CD4-positive, alpha-beta T cell treated with Interleukin-15 for 1 hour (primary cell): ENCODE measurements around the gene PLXNA4.
"Not testable (repeated sequence)": the region's sequence is repeated elsewhere in the genome, so short reads cannot be mapped to it uniquely, and the experiment has no call there.

Experiments used
- DNase-seq: peaks from one replicate; pipeline ENCODE4 v3.0.0-alpha.2; 2020

Gene PLXNA4, protein sequence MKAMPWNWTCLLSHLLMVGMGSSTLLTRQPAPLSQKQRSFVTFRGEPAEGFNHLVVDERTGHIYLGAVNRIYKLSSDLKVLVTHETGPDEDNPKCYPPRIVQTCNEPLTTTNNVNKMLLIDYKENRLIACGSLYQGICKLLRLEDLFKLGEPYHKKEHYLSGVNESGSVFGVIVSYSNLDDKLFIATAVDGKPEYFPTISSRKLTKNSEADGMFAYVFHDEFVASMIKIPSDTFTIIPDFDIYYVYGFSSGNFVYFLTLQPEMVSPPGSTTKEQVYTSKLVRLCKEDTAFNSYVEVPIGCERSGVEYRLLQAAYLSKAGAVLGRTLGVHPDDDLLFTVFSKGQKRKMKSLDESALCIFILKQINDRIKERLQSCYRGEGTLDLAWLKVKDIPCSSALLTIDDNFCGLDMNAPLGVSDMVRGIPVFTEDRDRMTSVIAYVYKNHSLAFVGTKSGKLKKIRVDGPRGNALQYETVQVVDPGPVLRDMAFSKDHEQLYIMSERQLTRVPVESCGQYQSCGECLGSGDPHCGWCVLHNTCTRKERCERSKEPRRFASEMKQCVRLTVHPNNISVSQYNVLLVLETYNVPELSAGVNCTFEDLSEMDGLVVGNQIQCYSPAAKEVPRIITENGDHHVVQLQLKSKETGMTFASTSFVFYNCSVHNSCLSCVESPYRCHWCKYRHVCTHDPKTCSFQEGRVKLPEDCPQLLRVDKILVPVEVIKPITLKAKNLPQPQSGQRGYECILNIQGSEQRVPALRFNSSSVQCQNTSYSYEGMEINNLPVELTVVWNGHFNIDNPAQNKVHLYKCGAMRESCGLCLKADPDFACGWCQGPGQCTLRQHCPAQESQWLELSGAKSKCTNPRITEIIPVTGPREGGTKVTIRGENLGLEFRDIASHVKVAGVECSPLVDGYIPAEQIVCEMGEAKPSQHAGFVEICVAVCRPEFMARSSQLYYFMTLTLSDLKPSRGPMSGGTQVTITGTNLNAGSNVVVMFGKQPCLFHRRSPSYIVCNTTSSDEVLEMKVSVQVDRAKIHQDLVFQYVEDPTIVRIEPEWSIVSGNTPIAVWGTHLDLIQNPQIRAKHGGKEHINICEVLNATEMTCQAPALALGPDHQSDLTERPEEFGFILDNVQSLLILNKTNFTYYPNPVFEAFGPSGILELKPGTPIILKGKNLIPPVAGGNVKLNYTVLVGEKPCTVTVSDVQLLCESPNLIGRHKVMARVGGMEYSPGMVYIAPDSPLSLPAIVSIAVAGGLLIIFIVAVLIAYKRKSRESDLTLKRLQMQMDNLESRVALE (N-terminal part only)

DNA sequence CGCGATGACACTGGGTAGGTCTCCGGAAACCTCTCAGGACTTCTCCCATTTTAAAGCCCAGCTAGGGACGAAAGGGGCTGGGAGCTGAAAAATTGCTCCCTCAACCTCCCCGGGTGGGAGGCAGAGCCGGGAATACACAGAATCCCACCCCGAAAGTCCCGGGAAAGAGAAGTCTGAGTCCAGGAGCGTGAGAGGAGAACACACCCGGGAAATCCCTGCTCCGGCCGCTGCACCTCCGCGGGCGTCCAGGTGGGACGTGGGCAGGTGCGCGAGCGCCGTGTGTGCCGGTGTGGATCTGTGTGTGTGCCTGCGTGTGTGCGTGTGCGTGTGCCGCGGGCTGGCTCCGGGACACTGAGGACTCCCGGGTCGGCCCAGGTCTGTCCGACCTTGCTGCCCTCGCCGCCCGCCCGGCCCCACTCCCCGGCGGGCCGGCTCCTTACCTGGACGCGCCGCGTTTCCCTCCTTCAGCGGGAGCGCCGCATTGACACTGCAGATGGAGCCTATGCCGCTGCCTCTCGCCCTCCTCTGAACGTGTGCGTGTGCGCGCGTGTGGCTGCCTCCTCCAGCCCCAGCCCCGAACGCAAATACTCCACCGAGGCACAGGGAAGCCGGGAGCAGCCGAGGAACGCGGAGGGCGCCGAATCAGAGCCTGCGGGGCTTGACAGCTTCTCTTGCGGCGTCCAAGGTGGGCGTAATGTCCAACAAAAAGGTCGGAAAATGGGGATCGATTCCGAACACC, at the start of gene PLXNA4:
TSS of gene PLXNA4 (minus strand) at position 489 of the 739 bp plus-strand sequence. CDS start 67,777 bp downstream, outside the sequence.
- DNase-seq, result no peak

DNA sequence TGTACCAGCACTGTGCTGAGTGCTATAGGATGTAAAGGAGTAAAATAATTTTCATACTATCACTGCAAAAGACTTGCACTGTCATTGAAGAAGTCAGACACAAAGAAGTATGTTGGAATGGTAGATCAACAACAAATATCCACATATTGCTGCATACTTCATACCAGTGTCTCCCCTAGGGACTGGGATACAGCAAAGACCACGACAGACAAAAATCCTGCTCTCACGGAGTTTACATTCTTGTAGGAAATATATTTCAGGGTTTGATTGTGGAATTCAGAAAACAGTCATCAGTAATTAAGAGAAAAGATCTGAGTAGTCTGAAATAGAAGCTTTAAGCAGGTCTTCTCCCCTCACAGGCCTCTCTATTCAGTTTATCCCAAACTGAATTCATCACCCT, 49.4 kb upstream of the PLXNA4 start:
- DNase-seq, result no peak

DNA sequence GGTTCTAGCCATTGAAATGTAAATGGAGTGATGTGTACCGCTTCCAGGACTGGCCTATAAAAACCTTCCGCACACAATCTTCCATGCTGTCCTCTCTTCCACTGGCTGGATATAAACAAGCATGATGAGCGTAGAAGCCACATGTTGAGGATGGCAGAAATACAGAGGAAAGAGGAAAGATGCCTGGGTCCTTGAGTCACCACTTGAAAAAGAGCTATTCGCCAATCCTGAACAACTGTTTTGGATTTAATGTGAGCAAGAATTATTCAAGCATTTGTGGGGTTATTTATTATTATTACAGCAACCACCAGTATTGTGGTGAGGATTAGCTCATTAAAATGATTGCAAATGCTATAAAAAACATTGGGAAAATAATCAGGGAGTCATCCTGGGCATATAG, 45.8 kb upstream of the PLXNA4 start:
- DNase-seq, result no peak

DNA sequence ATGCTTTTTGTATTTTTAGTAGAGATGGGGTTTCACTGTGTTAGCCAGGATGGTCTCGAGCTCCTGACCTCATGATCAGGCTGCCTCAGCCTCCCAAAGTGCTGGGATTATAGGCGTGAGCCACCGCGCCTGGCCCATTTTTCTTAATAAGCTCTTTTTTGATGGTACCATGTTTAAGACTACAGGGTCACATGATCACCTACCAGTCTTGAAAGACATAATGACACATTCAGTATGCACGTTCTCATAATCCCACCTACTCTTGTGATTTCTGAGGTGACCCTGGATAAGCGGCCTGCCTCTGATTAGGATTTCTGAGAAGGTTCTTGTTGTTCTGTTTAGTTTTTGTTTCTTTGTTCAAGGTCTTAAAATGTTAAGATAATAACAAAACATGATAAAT, 43.7 kb upstream of the PLXNA4 start:
- no peak for DNase-seq

DNA sequence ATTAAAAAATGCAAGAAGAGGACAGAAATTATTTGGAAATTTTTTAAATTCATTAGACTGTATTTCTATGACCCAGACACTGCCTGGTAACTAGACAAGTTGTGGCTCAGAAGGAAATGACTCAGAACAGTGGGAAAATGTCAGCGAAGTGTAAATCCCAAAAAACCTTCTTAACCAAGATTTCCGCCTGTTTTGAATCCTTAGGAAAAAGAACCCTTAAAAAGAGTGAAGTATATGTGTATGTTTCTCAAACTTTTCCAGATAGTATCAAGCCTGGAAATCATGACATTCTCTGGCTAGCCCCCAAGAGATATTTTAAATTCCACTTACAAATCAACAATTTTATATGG, 42.7 kb upstream of the PLXNA4 start:
- DNase-seq, result no peak

DNA sequence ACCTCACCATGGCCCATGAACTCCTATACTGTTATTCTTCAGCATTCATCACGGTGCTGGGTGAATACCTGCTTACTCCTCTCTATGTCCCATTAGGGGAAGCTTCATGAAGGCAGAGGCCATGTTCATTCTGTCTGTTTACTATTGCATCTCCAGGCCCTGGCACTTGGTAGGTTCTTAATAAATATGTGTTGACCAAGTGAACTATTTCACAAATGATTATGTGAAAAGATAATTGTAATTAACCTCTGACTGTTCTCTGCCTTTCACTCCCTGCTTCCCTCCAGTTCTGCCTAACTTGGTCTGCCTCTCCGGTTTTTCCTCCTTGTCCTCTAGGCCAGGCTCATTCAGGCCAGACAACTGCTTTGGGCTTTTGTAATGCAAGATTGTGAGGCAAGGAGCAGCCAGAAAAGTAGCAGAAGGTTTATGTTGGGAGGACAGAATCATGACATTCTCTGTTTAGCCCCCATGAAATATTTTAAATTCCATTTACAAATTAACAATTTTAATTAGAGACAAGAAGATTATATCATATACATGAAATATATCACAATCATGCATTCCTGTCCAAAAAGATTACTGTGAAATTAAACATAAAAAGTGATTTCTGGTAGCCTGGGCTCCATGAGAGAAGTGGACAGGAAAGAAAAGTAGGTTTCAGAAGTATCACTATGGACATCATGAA, 42.1 kb upstream of the PLXNA4 start:
- DNase-seq, result no peak

DNA sequence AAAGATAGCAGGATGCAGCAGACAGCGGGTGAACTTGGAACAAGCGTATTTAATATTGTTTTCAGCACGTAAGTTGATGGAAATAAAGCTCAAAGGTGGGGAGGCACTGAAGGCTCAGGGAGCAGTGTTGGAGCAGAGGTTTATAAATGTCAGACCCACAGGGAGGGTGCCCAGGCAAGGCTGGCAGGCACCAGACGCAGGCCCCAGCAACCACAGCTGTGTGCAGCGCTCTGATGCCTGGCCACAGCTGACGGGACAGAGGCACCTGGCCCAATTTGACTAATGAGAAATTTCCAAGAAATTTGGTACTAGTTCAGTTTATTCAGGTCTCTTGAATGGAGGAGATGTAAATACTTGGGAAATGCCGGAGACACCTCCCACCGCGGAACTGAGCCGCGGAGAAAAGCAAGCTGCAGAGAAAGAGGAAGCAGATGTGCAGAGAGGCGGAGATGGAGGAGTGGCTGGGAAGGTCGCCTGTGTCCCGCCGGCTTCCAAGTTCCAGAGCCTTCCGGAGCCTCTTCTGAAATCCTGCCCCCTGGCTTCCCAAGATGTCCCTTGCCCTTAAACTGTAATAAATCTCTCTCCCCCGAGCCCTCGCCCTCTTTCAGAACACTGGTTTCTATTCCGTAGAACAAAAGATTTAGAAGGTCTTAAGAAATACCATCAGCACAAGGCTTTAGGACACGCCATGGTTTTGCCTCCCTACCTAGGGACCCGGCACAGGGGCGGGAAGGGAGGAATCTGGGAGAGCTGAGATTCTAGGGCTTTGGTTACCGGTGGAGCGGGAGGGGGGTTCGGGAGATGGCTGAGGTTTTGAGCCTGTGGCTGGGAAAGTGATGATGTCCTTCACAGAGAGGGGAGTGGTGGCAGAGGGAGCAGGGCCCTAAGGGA, 38.4 kb upstream of the PLXNA4 start:
- DNase-seq, result no peak

DNA sequence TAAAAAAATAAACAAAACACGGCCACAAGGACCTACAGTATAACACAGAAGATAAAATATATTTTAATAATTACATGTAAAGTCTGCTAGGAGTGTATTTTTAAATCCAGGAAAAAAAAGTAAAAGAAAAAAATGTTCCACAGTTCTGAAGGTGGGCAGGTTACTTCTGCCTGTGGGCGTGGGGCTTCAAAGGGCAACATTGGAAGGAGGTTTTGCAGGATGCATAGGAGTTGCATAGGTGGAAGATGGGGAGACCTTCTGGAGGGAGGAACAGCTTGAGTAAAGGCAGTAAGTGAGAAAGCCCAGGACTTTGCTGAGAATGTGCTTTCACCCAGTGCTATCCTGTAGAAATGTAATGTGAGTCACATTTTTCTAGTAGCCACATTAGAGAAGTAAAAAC, 37.5 kb upstream of the PLXNA4 start:
- no peak for DNase-seq

DNA sequence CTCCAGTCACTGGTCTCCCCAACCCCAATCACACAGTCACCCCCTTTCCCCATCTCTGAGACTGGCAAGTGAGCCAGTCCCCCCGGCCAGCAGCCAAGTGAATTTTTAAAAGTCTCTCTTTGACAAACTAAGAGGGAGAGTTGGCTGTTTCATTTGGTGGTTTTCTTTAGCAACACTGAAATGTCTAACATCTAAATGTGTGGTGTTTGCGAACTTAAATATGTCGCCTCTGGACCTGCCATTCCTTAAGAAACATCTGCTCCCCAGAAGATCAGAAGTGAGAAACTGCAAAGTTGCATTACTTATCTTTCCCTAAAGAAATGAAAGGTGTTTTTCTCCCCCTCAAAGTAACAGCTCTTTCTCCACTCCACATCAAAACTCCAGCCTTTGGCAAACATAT, 34.7 kb upstream of the PLXNA4 start:
- no peak for DNase-seq

DNA sequence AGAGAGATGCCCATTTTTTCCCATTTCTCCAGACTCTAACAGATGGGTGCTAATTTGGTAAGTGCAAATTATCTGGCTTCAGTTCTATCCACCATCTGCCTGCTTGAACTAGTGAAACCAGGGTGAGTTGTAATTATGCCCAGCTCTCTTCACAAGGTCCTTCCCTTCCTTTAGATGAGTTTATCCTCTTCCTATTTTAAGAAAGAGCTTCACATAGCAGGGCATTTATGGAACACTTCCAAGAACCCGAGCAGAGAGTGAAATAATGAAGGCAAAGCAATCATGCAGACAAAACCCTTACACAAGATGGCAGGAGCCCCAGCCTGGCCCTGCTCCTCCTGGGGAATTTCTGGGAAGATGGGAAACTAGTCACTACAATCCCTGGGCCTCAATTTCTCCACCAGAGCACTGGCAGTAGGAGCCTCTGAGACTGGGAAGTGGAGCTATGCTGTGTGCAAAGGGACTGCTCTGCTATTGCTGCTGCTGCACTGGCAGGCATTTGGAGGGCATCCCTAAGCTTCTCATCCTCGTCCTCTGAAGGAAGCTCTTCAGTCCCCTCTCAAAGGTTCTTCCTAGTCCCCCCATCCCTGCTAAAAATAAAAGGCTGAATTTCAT, 33.7 kb upstream of the PLXNA4 start:
- DNase-seq, result no peak

DNA sequence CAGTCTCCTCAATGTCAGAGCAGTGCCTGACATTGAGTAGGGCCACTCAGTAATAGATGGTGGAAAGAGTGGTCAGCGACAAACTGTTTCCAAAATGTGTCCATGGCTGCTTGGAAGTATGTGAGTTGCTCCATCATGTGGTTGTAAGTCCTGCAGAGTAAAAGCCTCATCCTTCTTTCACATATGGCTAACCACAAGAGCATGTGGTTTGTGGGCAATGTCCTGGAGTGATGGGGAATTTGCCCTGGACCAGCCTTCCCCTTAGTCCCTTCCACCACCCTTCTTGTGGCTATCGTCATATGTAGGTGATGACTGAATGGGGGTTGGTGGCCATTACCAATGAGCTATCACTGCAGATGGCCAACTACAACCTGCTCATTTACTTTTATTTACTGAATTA, 33.0 kb upstream of the PLXNA4 start:
- DNase-seq, result no peak

DNA sequence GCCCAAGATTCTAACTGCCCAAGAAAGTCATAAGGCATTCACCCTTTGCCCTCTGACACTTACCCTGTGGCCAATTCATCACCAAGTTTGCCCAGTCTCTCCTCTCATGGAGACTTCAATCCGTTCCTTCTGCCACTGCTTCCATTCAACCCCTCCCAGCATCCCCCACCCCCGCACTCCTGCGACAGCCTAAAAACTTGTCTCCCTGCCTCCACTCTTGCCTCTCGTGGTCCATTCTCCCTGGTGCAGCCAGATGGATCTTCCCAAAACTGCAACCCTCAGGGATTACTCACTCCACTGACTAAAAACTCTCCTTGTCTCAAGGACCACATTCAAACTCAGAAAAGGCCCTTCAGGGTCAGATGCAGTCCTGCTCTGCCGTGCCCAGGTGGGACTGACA, 32.3 kb upstream of the PLXNA4 start:
- no peak for DNase-seq

DNA sequence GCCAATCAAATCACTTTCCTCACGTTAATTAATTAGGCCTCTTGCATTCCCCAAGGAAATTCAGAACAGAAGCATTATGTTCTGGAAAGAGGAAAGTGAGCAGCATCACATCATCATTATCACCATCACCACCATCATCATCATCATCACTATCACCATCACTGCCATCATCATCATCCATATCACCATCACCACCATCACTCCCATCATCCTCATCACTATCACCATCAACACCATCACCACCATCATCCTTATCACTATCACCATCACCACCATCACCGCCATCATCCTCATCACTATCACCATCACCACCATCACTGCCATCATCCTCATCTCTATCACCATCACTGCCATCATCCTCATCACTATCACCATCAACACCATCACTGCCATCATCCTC, 31.4 kb upstream of the PLXNA4 start:
- DNase-seq, result no peak

DNA sequence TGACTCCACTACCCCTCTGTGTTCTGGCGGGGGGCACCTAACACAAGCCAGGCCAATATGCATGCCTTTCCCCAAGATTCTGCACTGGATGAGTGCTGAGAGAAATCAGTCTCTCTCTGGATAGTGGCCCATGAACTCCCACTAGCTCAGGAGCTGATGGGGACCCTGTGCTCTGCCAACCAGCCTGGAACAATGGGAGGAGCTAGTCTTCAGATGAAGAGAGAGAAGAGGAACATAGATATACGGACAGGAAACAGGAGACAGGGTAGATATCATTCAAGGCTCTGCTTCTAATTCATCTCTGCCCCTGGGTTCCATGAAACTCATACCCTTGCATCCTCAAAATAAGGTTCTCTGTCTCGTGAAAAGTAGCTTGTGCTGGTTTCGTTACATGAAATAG, 27.9 kb upstream of the PLXNA4 start:
- DNase-seq, result no peak

DNA sequence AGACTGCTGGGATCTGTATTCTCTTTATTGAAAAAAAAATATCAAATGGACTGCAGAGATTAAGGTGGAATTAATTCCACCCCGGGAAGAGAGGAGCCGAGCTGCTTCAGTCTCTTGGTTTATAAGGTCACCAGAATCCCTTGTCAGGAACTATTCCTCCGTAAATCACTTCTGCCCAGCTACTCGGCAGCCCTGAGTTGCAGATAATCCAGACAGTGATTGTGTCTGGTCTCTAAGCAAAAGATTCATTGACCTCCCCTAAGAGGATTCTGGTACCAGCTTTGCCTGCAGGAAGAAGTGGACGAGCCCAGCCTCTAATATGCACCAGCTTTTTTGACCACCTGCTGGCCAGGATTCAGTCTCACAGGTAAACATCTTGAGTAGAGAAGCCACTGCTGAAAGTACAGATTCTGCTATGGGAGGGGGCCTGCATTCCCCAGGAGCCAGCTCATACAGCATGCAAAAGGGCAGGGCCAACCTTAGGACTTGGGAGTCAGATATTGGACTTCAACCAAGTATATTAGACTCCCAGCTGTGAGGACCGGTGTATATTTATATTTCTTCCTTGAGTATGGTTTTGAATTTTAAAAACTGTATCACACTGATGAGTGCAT, 27.1 kb upstream of the PLXNA4 start:
- no peak for DNase-seq

DNA sequence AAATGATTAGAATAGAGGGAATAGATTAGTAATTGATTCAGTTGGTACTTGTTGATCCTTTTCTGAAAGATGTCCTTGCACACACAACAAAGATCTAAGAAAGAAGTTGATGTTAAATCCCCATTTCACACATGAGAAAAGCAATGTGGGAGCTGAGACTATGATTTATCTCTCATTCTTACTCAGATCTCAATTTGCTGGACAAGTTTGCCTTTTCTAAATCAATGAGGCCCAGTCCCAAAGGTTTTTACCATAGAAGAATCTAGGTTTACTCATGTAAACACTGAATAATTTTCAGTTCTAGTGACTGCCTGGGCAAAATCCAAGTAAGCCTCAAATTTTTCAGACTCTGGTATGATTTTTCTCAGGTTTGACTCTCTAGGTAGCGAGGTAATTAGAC, 25.5 kb upstream of the PLXNA4 start:
- no peak for DNase-seq

DNA sequence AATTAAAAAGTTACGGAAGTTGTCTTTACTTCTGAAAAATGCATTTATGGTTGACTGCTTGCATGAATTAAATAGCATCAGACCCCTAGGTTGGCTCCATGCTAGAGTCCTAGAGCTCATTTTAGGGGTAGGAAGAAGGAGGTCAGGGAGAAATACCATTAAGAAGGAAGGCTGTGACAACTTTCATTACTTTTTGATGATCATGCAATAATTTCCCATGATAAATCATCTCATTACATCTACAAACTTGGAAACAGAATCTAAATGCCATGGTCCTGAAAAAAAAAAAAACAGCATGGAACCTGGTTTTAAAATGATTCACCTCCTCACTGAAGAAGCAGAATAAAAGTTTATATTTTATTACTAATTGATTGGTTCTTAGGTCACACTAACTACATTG, 20.3 kb upstream of the PLXNA4 start:
- DNase-seq, result no peak

DNA sequence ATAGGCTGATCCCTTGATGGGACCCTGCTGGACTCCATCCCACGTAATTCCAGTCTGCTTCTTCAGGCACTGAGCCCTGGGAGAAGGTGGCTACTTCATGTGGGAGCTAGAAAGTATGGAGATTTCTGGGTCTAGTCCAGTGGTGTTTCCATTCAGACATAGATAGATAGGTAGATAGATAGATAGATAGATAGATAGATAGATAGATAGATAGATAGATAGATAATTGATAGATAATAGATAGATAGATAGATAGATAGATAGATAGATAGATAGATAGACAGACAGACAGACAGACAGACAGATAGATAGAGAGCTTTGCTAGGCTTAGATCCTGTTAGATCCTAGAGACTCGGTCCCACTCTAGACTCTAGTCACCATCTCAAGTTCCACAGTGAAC, 18.5 kb upstream of the PLXNA4 start:
- not testable (repeated sequence) for DNase-seq

DNA sequence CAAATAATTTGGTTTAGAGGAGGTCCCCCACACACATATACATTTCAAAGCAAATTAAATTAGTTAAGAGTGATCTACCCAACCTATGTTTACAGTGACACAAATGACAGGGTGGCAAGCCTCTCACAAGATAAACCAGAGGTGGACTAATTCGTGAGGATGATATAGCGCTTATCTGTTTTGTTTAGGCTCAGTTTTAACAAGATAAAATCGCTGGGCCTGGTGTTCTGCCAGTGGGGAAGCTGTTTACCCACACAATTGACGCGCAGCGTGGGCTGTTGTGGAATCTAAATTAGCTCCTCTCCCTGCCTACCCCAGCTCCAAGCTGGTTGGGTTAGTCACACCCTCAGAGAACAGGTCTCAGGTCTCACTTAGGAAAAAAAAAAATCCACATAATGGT, 16.7 kb upstream of the PLXNA4 start:
- DNase-seq, result no peak
